ENCODE measurements around the gene ARHGAP31. TPM values are rescaled to one million over a fixed set of nuclear protein-coding genes. Genes with fewer than 3 reads are reported as not detected.
"Not testable (repeated sequence)": the region's sequence is repeated elsewhere in the genome, so short reads cannot be mapped to it uniquely, and the experiment has no call there.

The ARHGAP31 gene
- total and polyA plus RNA-seq, 7 donors, result 1.9 to 13.2 (median 5.3) TPM

- no peak overlapping the region for H3K4me3 ChIP-seq
- H3K27me3 ChIP-seq (ENCODE audit: insufficient read depth in 3 of 3, low read length in 2 of 3), result no peaks in the 10 kb centered on the region
- peaks cover 0 to 16% of the 10 kb centered on the region in 2 donors for H3K36me3 ChIP-seq (ENCODE audit: insufficient read depth in 1 of 2, low read depth in 1 of 2)
- no peaks in the 10 kb centered on the region for H3K9me3 ChIP-seq
- ATAC-seq (no peak), DNase-seq (no peak)
- intact Hi-C loops (cut with DNase I), result no loop called here
- H3K27ac ChIP-seq, result no peak overlapping the region
- WGBS, 3 donors, result 53 to 60% (median 59%) methylated on average over 3 of the region's 3 CpGs
- H3K4me1 ChIP-seq, result no peaks in the 10 kb centered on the region
- no peak for TF ChIP-seq CTCF (IDR thresholded peaks at IDR 0.05)
Observed at GRCh38 chr3:119365418-119365817, 71.2 kb downstream of the ARHGAP31 start.

GRCh38 chr3:119367000-119367399 lies 72.8 kb downstream of the ARHGAP31 start:
- no peak for DNase-seq
- H3K27me3 ChIP-seq (ENCODE audit: insufficient read depth in 3 of 3, low read length in 2 of 3), result no peaks in the 10 kb centered on the region
- no peak overlapping the region for H3K27ac ChIP-seq
- H3K4me1 ChIP-seq, result no peaks in the 10 kb centered on the region
- ATAC-seq, result no peak
- no peak overlapping the region for H3K4me3 ChIP-seq
- 90 to 97% (median 94%) methylated on average over 2 of the region's 2 CpGs for WGBS, 3 donors
- intact Hi-C loops (cut with DNase I), result no loop called here
- H3K36me3 ChIP-seq (ENCODE audit: insufficient read depth in 1 of 2, low read depth in 1 of 2), result peaks cover 0 to 16% of the 10 kb centered on the region in 2 donors
- TF ChIP-seq CTCF (IDR thresholded peaks at IDR 0.05), result no peak
- no peaks in the 10 kb centered on the region for H3K9me3 ChIP-seq

- ATAC-seq, result no peak
- Histone ChIP-seq H3K4me1 (no peaks in the 10 kb centered on the region), H3K36me3 (ENCODE audit: insufficient read depth in 1 of 2, low read depth in 1 of 2) (peaks cover 0 to 16% of the 10 kb centered on the region in 2 donors), H3K27me3 (ENCODE audit: insufficient read depth in 3 of 3, low read length in 2 of 3) (no peaks in the 10 kb centered on the region), H3K27ac (no peak overlapping the region), H3K4me3 (no peak overlapping the region), H3K9me3 (no peaks in the 10 kb centered on the region)
- no peak for TF ChIP-seq CTCF (IDR thresholded peaks at IDR 0.05)
- WGBS, 3 donors, result 72 to 78% (median 77%) methylated on average over 4 of the region's 4 CpGs
- no peak for DNase-seq
- intact Hi-C loops (cut with DNase I), result no loop called here
Observed at GRCh38 chr3:119368298-119368697, 74.1 kb downstream of the ARHGAP31 start.

GRCh38 chr3:119371786-119372185 lies 77.6 kb downstream of the ARHGAP31 start:
- intact Hi-C loops (cut with DNase I); H3K36me3 ChIP-seq (ENCODE audit: insufficient read depth in 1 of 2, low read depth in 1 of 2); H3K4me3 ChIP-seq; H3K9me3 ChIP-seq; H3K27me3 ChIP-seq (ENCODE audit: insufficient read depth in 3 of 3, low read length in 2 of 3); H3K27ac ChIP-seq; ATAC-seq; H3K4me1 ChIP-seq; DNase-seq: not testable (repeated sequence)
- 96 to 98% (median 97%) methylated on average over 6 of the region's 6 CpGs for WGBS, 3 donors

GRCh38 chr3:119375106-119375505 lies 80.9 kb downstream of the ARHGAP31 start:
- no peaks in the 10 kb centered on the region for H3K4me1 ChIP-seq
- ATAC-seq, result no peak
- no peaks in the 10 kb centered on the region for H3K27me3 ChIP-seq (ENCODE audit: insufficient read depth in 3 of 3, low read length in 2 of 3)
- DNase-seq, result no peak
- WGBS, 3 donors, result 71 to 82% (median 73%) methylated on average over 7 of the region's 7 CpGs
- intact Hi-C loops (cut with DNase I), result no loop called here
- TF ChIP-seq CTCF (IDR thresholded peaks at IDR 0.05), result no peak
- no peak overlapping the region for H3K4me3 ChIP-seq
- H3K36me3 ChIP-seq (ENCODE audit: insufficient read depth in 1 of 2, low read depth in 1 of 2), result peaks cover 0 to 3% of the 10 kb centered on the region in 2 donors
- H3K27ac ChIP-seq, result no peak overlapping the region
- H3K9me3 ChIP-seq, result no peaks in the 10 kb centered on the region
